Caco-2 (cell line): ENCODE results near the gene DNAJB12. TPM values are rescaled to one million over a fixed set of nuclear protein-coding genes. Genes with fewer than 3 reads are reported as not detected.

Source experiments
- BruUV-seq: library from RNA; stranded (reverse); fragments of 400-500 nt; replicated peaks from 2 replicates; lab custom pipeline; 2021; lab: Mats Ljungman, UMichigan
- CTCF ChIA-PET: fragments of 300-600 bp; sonication (Branson Sonifier 250); formaldehyde crosslinking; loops from one replicate; lab custom pipeline; 2022; ENCODE audit warnings: antibody characterized with exemption; lab: Charles Lee
- POLR2A ChIA-PET: fragments of 300-600 bp; sonication (Branson Sonifier 250); formaldehyde crosslinking; loops from one replicate; lab custom pipeline; 2022; ENCODE audit warnings: antibody characterized with exemption; lab: Charles Lee
- DNase-seq, 2 experiments: peaks; one replicate each; pipeline versions ENCODE4 v3.0.0 to v3.0.0-alpha.2; 2020 to 2022
- H3K27me3 ChIP-seq: replicated peaks from 2 replicates; pipeline ENCODE4 v1.6.0; 2011; ENCODE audit warnings: low read length; ENCODE audit not compliant: control insufficient read depth, insufficient read depth
- H3K36me3 ChIP-seq: 2 replicates; pipeline ENCODE4 v1.5.1; 2011; ENCODE audit warnings: low read length; ENCODE audit not compliant: control insufficient read depth, insufficient read depth
- H3K4me1 ChIP-seq: fragments of 250-450 bp; sonication (Bioruptor Pico); 2 replicates; pipeline ENCODE4 v1.5.1; 2020; ENCODE audit warnings: mild to moderate bottlenecking
- H3K4me3 ChIP-seq: 2 replicates; pipeline ENCODE4 v1.5.1; 2011; ENCODE audit warnings: low read depth, mild to moderate bottlenecking, control low read depth, low read length
- H3K9me3 ChIP-seq: fragments of 250-450 bp; sonication (Bioruptor Pico); 2 replicates; pipeline ENCODE4 v1.5.1; 2020; ENCODE audit warnings: mild to moderate bottlenecking, moderate library complexity
- H3K27ac Mint-ChIP-seq: one replicate; pipeline ENCODE4 v1.8.0; 2022; ENCODE audit warnings: mixed read lengths; ENCODE audit not compliant: unreplicated experiment
- H3K27me3 Mint-ChIP-seq: one replicate; pipeline ENCODE4 v1.8.0; 2022; ENCODE audit warnings: mixed read lengths; ENCODE audit not compliant: insufficient read depth, unreplicated experiment
- H3K36me3 Mint-ChIP-seq: one replicate; pipeline ENCODE4 v1.8.0; 2022; ENCODE audit warnings: mild to moderate bottlenecking, mixed read lengths; ENCODE audit not compliant: insufficient read depth, unreplicated experiment
- H3K4me1 Mint-ChIP-seq: one replicate; pipeline ENCODE4 v1.8.0; 2022; ENCODE audit warnings: low read depth, mixed read lengths; ENCODE audit not compliant: unreplicated experiment
- H3K4me3 Mint-ChIP-seq: one replicate; pipeline ENCODE4 v1.8.0; 2022; ENCODE audit warnings: mild to moderate bottlenecking, moderate library complexity, mixed read lengths; ENCODE audit not compliant: unreplicated experiment
- H3K9me3 Mint-ChIP-seq: one replicate; pipeline ENCODE4 v1.8.0; 2022; ENCODE audit warnings: mixed read lengths; ENCODE audit not compliant: unreplicated experiment
- intact Hi-C: fragments of 100-400 bp; cut with micrococcal nuclease; formaldehyde crosslinking; loops from one replicate; pipeline ENCODE4 v1.10.0; 2022; ENCODE audit not compliant: unreplicated experiment
- total RNA-seq: library from RNA; stranded (reverse); gene quantifications from 2 replicates; pipeline ENCODE4 v1.2.3, GENCODE V29; 2022
- TF ChIP-seq, protein P1 (sequence below), 2 experiments: fragments of 200-600 bp in 1 of 2; IDR thresholded peaks; 1 replicate in 1 of 2; 2 replicates in 1 of 2; pipeline versions ENCODE4 v1.5.1 to v1.8.0; 2011 to 2022; ENCODE audit warnings: antibody characterized with exemption in 1 of 2, control low read depth in 1 of 2, inconsistent platforms in 1 of 2, low read depth in 1 of 2, low read length in 1 of 2, mild to moderate bottlenecking in 1 of 2, moderate library complexity in 1 of 2; ENCODE audit not compliant: insufficient read depth in 1 of 2, severe bottlenecking in 1 of 2, unreplicated experiment in 1 of 2

DNAJB12 gene
- total RNA-seq, 1 experiment from 2014 or later, result 56.0 TPM

DNA sequence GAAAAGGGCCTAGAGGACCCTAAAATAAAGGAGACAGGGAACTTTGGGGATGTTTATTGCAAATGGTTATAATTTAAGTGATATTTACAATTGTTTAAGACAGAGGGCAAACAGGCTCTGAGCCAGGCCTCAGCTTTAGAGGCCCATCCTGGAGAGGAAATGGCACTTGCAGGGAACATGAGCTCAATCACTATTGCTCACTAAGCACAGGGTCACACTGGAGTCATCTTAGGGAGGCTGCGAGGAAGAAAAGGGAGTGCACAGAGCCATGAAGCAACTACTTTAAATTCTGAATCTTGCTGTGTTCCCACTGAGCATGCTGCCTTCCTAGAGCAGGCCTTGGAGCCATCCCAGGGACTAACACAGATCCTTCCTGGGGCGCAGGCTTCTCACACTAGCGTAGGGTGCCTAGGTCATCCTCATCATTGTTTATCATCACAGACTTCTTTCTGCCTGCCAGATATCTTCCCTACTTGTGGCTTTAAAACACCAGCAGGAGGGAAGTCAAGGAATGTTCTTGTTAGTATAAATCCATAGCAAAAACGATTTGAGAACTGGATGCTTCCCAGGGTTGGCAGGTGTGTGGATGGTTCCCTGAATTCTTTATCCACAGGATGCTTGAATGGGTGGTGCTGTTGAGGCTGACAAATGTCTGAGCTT is 12.7 kb upstream of the DNAJB12 start:
- Mint-ChIP-seq H3K9me3 (no peaks in the 10 kb centered on the region), H3K4me3 (no peak overlapping the region), H3K27ac (no peak overlapping the region), H3K36me3 (peaks cover 27% of the 10 kb centered on the region), H3K27me3 (no peaks in the 10 kb centered on the region), H3K4me1 (peaks cover 9% of the 10 kb centered on the region)
- no peaks in the 10 kb centered on the region for H3K9me3 ChIP-seq
- intact Hi-C loops, result no loop called here
- H3K36me3 ChIP-seq, result 0 out of 2 replicates have a peak, but pooled peaks cover 2% of the 10 kb centered on the region
- H3K4me1 ChIP-seq, result peaks cover 12% of the 10 kb centered on the region
- POLR2A ChIA-PET, result no interaction called here
- CTCF ChIA-PET, result interaction anchor here (1.1 kb wide), 1 partner anchor 200 kb away, joined by 7 read pairs; no protein-coding TSS in a partner anchor
- TSS peak; percentile 78 for BruUV-seq
- TF ChIP-seq, protein P1, sequence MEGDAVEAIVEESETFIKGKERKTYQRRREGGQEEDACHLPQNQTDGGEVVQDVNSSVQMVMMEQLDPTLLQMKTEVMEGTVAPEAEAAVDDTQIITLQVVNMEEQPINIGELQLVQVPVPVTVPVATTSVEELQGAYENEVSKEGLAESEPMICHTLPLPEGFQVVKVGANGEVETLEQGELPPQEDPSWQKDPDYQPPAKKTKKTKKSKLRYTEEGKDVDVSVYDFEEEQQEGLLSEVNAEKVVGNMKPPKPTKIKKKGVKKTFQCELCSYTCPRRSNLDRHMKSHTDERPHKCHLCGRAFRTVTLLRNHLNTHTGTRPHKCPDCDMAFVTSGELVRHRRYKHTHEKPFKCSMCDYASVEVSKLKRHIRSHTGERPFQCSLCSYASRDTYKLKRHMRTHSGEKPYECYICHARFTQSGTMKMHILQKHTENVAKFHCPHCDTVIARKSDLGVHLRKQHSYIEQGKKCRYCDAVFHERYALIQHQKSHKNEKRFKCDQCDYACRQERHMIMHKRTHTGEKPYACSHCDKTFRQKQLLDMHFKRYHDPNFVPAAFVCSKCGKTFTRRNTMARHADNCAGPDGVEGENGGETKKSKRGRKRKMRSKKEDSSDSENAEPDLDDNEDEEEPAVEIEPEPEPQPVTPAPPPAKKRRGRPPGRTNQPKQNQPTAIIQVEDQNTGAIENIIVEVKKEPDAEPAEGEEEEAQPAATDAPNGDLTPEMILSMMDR (IDR thresholded peaks at IDR 0.05; ENCODE audit: insufficient read depth in 1 of 2, low read depth in 1 of 2, low read length in 1 of 2, severe bottlenecking in 1 of 2, unreplicated experiment in 1 of 2), result no peak
- H3K27me3 ChIP-seq, result no peaks in the 10 kb centered on the region
- no peak overlapping the region for H3K4me3 ChIP-seq
- no peak for DNase-seq

DNA sequence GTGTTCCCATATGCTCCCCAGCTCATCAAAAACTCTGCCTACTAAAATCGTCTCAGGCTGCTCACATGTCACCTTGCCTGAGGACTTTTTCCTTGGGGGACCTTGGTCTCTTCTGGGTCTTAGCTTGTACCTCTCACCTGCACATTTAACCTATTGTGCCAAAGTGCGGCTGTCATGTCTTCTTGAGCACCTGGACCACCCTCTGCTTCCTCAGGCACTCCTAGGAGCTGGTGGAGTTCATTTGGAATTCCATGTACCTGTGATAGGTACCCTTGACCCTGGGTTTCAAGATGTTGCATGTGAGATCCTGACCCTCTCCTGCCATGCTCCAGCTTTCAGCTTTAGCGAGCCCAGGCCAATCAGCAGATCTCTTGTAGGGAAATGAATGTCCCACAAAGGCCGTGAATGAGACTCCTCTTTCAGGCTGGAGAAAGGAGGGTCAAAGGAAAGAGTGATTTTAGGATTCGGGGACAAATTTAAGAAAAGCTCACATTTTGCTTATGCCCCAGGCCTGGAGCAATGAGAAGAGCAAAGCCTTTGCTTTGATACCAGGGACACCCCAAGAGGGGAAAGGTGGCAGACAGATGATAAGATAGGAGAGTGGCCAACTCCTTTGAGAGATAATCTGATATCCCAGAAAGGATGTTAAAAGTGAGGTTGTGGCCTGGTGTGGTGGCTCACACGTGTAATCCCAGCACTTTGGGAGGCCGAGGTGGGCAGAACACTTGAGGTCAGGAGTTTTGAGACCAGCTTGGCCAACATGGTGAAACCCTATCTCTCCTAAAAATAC is 10.6 kb upstream of the DNAJB12 start:
- H3K4me3 ChIP-seq, result no peak overlapping the region
- peaks cover 2% of the 10 kb centered on the region; the same call in 1 of the 2 replicates for H3K36me3 ChIP-seq
- peak in 1 of 2 experiments; percentile 32 for DNase-seq
- Mint-ChIP-seq H3K9me3 (no peaks in the 10 kb centered on the region), H3K27ac (no peak overlapping the region), H3K4me1 (peaks cover 9% of the 10 kb centered on the region), H3K4me3 (no peak overlapping the region), H3K27me3 (no peaks in the 10 kb centered on the region), H3K36me3 (peaks cover 27% of the 10 kb centered on the region)
- TF ChIP-seq, protein P1 (IDR thresholded peaks at IDR 0.05; ENCODE audit: insufficient read depth in 1 of 2, low read depth in 1 of 2, low read length in 1 of 2, severe bottlenecking in 1 of 2, unreplicated experiment in 1 of 2), result no peak
- no TSS peak for BruUV-seq
- intact Hi-C loops, result loop anchor here (2.0 kb wide), 2 partner anchors 204 to 696 kb away; no protein-coding TSS in a partner anchor
- H3K9me3 ChIP-seq, result no peaks in the 10 kb centered on the region
- CTCF ChIA-PET, result interaction anchor here (0.5 to 2.7 kb wide), 11 partner anchors 10 to 511 kb away, joined by 3 to 19 read pairs (median 4); partner anchors contain the start of genes DNAJB12 and MCU
- H3K27me3 ChIP-seq, result no peaks in the 10 kb centered on the region
- POLR2A ChIA-PET, result interaction anchor here (0.5 to 1.0 kb wide), 2 partner anchors 13 to 88 kb away, joined by 3 read pairs; no protein-coding TSS in a partner anchor
- H3K4me1 ChIP-seq, result peaks cover 12% of the 10 kb centered on the region

DNA sequence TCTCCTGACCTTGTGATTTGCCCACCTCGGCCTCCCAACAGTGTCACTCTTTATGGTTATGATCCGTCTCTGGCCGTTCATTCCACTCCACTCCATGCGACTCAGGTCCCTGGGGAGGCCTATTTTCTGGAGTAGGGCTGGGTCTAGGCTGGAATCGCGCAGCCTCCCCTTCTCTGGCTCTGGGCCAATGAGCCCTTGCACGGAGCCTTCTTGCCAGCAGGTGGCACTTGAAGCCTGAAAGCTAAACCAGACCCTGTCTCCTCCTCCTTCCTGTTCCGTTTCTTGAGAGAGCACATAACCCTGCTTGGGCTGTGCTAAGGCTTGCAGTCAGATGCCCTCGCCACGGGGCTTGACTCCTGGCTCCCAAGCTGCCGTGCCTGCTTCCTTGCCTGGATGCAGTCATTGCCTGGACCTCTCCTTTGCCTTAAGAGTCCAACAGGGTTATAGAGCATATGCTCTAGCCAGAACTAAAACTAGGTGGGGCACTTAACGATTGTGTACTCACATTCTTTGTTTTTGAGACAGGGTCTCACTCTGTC is 9.6 kb upstream of the DNAJB12 start:
- Histone ChIP-seq H3K9me3 (no peaks in the 10 kb centered on the region), H3K27me3 (no peaks in the 10 kb centered on the region), H3K4me1 (peaks cover 17% of the 10 kb centered on the region), H3K36me3 (peaks cover 2% of the 10 kb centered on the region; the same call in 1 of the 2 replicates), H3K4me3 (no peak overlapping the region)
- intact Hi-C loops, result loop anchor here (1.0 to 5.0 kb wide), 6 partner anchors 204 to 696 kb away; partner anchors contain the start of genes MCU and MICU1
- TF ChIP-seq, protein P1 (IDR thresholded peaks at IDR 0.05; ENCODE audit: insufficient read depth in 1 of 2, low read depth in 1 of 2, low read length in 1 of 2, severe bottlenecking in 1 of 2, unreplicated experiment in 1 of 2), result peak; percentile 98 to 99
- ChIA-PET POLR2A (interaction anchor here (0.6 to 1.0 kb wide), 2 partner anchors 12 to 324 kb away, joined by 3 to 7 read pairs; no protein-coding TSS in a partner anchor), CTCF (interaction anchor here (0.6 to 2.7 kb wide), 10 partner anchors 9 to 512 kb away, joined by 3 to 19 read pairs (median 4); partner anchors contain the start of genes DNAJB12 and MCU)
- no TSS peak for BruUV-seq
- peak overlapping the region; percentile 23 for H3K4me3 Mint-ChIP-seq
- H3K27me3 Mint-ChIP-seq, result no peaks in the 10 kb centered on the region
- DNase-seq, result peak; percentile 90 to 92
- peak overlapping the region; percentile 75 for H3K27ac Mint-ChIP-seq
- H3K9me3 Mint-ChIP-seq, result no peaks in the 10 kb centered on the region
- H3K4me1 Mint-ChIP-seq, result peaks cover 9% of the 10 kb centered on the region
- H3K36me3 Mint-ChIP-seq, result peaks cover 27% of the 10 kb centered on the region
